GM12873 (cell line): ENCODE data around the gene ZYX.

Experiments
- TF ChIP-seq, protein P1 (sequence below): IDR thresholded peaks from 2 replicates; pipeline ENCODE4 v1.5.1; 2012; ENCODE audit warnings: low read depth, mild to moderate bottlenecking, moderate library complexity, low read length, control low read depth; ENCODE audit not compliant: insufficient read depth; ENCODE audit errors: missing control alignments

ZYX gene

DNA sequence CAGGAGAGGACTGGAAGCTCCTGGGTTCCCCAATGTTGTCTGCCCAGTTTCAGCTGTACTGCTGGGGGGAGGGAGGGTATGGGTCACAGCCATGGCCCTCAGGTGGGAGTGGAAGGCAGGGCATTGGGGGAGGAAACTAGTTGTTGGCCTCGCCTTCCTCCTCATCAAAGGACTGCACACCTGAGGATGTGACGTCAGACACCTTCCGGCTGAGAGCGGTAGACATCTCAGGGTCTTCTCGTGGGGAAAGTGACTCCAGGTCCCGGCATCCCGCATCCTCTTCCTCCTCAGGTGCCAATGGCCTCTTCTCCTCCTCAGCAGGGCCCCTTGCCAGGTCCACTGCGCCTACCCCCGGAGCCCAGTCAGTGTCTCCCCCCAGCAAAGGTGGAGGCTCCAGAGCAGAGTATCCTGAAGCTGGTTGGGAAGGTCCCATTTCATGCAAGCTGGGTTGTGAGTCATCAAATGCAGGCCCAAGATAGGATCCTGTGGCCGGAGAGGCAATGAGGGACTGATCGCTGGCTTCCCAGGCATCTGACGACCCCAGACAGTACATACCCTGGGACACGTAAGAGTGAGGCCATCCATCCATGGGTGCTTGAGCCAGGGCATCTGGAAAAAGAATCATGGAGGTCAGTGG, 24.6 kb upstream of the ZYX start:
- TF ChIP-seq, protein P1, sequence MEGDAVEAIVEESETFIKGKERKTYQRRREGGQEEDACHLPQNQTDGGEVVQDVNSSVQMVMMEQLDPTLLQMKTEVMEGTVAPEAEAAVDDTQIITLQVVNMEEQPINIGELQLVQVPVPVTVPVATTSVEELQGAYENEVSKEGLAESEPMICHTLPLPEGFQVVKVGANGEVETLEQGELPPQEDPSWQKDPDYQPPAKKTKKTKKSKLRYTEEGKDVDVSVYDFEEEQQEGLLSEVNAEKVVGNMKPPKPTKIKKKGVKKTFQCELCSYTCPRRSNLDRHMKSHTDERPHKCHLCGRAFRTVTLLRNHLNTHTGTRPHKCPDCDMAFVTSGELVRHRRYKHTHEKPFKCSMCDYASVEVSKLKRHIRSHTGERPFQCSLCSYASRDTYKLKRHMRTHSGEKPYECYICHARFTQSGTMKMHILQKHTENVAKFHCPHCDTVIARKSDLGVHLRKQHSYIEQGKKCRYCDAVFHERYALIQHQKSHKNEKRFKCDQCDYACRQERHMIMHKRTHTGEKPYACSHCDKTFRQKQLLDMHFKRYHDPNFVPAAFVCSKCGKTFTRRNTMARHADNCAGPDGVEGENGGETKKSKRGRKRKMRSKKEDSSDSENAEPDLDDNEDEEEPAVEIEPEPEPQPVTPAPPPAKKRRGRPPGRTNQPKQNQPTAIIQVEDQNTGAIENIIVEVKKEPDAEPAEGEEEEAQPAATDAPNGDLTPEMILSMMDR, result no peak

GRCh38 chr7:143358626-143359025, 22.5 kb upstream of the ZYX start:
- TF ChIP-seq, protein P1, result no peak

GRCh38 chr7:143359771-143360353, 21.3 kb upstream of the ZYX start:
- TF ChIP-seq, protein P1, result no peak

DNA sequence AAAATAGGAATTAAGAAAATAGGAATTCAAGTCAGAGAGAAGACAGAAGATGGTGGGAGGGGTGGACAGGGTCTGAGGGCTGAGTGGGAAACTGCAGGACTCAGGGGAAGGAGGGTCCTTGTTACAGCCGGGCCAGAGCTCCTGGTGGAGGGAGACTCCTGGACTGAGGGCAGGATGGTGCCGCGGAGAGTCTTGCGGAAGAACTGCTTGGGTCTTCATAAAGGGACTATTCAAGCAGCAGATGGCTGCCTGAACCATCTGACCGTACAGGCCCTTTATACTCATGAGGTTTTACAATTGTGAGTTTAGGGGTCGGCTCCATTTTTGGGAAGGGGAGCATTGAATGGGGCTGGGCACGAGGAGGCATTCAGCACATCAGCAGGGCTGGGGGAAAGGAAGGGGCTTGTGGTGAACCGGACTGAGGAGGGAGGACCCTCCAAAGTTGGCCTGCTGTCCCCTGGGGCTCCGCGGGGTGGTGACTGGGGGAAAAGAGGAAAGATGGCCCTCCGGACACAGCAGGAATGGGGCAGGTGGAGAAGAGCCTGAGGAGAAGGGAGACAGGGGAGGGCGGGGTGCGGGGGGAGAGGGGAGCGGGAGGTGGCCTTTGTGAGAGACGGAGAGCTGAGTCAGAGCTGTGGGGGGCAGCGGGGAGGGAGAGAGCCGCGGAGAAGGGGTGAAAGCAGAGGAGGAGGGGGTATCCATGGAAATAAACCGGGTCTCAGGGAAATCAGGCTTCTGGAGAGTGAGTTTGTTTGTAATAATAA, 20.2 kb upstream of the ZYX start:
- TF ChIP-seq, protein P1, result no peak

DNA sequence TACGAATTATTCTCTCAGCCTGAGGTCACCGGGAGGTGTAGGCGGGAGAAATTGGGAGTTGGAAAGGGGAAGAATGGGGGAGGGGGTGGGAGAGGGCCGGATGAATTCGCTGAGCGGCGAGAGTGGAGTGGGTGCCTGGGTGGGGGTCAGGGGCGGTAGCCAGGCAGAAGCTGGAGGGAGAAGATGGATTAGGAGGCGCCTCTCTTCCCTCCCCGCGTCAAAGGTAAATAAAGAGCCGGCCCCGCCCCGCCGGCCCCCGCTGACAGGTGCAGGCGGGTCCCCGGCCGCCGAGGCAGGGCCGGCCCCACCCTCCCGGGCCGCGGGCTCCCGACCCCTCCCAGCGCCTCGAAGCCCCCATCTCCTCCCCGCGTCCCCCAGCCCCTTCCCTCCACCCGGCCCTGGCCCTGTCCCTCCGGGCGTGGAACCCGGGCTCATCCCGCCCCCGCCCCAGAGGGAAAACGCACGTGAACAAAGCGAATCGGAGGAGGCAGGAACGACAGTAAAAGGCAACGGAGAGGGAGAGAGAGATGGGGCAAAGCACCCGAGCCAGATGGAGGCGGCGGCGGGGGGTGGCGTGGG, 19.5 kb upstream of the ZYX start:
- TF ChIP-seq, protein P1, result no peak

DNA sequence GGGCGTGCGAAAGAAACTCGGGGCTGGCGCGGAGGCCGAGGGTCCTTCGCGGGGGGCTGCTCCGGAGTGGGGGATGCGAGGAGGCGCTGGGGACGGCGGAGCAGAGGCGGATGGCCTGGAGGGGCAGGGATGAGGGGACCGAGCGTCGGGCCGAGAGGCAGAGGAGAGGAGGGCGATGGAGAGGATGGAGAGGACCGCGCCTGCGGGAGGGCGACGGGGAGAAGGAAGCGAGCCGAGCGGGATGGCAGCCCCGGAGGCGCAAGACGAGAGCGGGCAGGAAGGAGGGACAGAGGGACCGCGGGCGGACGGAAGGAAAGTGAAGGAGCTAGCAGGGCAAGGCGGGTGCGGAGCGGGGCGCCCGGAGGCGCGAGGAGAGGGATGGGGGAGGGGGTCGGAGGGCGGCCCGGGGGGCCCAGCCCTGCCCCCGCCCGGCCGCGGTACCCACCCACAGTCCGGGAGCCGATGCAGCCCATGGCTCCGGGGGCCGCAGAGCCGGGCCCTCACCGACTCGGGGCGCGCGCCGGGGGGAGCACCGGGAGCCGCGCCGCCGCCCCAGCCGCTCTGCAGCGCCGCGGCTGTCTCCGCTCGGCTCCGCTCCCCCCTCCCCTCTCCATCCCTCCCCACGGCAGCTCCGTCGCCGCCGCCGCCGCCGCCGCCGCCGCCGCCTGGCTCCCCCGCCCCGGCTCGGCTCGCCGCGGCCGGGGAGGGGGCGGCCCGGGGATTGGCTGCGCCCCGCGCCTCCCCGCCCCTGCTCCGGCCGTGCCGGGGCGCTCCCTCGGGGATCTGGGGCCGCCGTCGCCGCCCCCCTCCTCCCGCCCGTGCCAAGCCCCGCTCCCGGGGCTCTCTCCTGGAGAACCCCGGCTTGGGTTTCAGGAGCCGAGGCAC, 18.8 kb upstream of the ZYX start, which contains the start of gene FAM131B:
FAM131B (minus strand) TSS at position 583 of the 885 bp plus-strand sequence; CDS start at position 473, 110 bp downstream.
- TF ChIP-seq, protein P1, result no peak
